Measurements from ENCODE around the gene SSBP3.
"Not testable (repeated sequence)": the region's sequence is repeated elsewhere in the genome, so short reads cannot be mapped to it uniquely, and the experiment has no call there.

SSBP3 gene

DNA sequence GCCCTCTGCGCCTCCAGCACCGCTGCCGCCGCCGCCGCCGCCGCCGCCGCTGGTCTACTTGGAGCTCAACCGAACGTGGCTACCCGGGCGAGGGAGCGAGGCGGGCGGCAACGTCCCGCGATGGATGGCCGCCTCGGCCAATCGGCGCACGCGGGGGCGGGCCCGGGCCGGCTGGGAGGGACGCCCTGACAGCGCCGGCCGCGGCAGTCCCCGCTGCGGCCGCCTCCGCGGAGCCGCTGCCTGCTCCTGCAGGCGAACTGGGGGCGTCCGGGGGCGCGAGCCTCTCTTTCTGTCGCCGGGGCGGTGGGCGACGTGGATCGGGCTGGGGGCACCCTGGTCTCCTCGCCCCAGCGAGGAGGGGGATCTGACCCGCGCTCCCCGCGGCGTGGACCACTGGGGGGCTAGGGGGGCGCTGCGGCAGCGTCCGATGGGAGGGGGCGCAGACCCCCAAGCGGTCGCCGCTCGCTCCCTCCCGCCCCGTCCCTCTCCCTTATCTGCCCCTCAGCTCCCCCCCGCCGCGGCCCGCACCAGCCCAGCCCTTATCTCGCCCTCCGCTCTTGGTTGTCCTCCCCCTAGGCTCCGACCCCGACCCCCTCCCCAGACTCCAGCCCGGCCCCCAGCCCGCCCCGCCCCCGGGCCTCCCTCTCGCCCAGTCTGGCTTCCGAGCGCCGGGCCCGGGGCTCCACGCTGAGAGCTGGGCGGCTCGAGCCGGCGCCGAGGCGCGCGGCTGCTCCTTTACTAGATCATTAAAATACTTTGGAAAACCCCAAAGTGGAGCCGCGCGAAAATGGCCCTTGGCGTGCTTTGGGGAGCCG is at the start of gene SSBP3:
Gene SSBP3, minus strand, starts transcription at position 56 of the 815 bp plus-strand sequence.
- no peak for DNase-seq

GRCh38 chr1:54453509-54453908 is 47.3 kb upstream of the SSBP3 start:
- DNase-seq = no peak

DNA sequence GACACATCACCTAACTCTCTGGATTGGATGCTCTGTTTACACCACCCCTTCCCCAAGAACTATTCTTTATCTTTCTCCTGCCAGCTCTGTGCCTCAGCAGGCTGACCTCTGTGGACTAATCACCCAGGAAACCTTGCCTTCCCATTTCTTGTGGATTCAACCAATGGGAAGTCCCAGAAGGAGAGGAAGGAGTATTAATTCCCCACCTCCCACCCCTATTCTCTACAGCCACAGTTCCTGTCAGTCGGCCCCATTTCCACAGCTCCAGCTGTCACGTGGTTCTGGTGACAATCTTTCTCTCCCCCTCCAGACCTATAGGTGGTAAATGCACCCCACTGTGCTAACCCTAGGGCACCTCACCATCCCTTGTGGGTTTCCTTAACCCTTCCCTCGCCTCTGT is 46.8 kb upstream of the SSBP3 start:
- no peak for DNase-seq

GRCh38 chr1:54449431-54449830 is 43.2 kb upstream of the SSBP3 start:
- DNase-seq = not testable (repeated sequence)

- not testable (repeated sequence) for DNase-seq
These were observed 42.6 kb upstream of the SSBP3 start for GRCh38 chr1:54448801-54449200.

DNA sequence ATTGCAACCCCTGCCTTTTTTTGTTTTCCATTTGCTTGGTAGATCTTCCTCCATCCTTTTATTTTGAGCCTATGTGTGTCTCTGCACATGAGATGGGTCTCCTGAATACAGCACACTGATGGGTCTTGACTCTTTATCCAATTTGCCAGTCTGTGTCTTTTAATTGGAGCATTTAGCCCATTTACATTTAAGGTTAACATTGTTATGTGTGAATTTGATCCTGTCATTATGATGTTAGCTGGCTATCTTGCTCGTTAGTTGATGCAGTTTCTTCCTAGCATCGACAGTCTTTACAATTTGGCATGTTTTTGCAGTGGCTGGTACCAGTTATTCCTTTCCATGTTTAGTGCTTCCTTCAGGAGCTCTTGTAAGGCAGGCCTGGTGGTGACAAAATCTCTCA is 40.9 kb upstream of the SSBP3 start:
- DNase-seq = not testable (repeated sequence)

- no peak for DNase-seq
These were observed 36.0 kb upstream of the SSBP3 start for GRCh38 chr1:54442185-54442584.

GRCh38 chr1:54439550-54440223 is 33.5 kb upstream of the SSBP3 start:
- no peak for DNase-seq

DNA sequence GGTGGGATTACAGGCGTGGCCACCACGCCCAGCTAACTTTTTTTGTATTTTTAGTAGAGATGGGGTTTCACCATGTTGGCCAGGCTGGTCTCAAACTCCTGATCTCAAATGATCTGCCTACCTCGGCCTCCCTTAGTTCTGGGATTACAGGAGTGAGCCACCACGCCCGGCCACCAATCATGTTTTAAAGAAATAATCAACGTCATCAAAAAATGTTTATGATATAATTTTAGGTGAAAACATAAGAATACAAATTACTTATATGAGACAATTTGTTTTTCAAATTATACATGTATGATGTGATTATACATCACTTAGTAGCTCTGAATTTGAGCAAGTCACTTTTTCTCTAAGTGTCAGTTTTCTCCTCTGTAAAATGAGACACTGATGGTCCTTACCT is 31.6 kb upstream of the SSBP3 start:
- no peak for DNase-seq

GRCh38 chr1:54436826-54437225 is 30.6 kb upstream of the SSBP3 start:
- DNase-seq = no peak

DNA sequence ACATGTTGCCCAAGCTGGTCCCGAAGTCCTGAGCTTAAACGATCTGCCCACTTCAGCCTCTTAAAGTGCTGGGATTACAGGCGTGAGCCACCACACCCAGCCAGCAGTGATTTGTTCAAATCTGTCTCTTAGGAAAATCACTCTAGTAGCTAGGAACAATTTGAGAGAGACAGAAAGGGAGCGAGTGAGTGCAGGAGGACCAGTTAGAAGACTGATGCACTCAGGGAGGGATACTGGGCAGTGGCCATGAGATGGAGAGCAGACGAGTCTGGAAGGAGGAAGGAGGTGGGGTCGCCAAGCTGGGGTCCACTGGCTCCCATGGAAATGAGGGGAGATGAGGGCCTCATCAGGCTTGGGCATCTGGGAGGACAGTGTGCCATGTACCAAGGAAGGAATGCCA is 23.6 kb upstream of the SSBP3 start:
- DNase-seq = no peak

GRCh38 chr1:54428837-54429518 is 22.8 kb upstream of the SSBP3 start:
- no peak for DNase-seq

- no peak for DNase-seq
These were observed 19.0 kb upstream of the SSBP3 start for GRCh38 chr1:54425152-54425584.

DNA sequence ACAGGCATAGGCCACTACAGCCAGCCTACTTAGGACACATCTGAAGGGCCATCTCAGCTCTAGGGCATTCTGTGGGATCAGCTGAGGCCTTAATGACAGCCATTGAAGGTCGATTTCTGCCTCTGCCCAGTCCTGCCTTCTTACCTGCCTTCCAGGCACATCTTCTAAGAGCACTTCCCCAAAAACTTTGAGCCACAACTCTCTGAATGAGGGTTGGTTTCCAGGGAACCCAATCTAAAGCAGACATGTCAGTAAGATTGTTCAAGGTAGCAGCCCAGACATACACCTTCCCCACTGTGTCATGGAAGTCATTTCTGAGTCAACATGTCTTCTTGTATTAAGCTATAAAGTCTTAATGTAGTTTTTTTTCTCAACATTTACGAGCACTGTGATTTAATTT is 18.2 kb upstream of the SSBP3 start:
- no peak for DNase-seq

GRCh38 chr1:54421101-54421504 is 14.9 kb upstream of the SSBP3 start:
- no peak for DNase-seq

DNA sequence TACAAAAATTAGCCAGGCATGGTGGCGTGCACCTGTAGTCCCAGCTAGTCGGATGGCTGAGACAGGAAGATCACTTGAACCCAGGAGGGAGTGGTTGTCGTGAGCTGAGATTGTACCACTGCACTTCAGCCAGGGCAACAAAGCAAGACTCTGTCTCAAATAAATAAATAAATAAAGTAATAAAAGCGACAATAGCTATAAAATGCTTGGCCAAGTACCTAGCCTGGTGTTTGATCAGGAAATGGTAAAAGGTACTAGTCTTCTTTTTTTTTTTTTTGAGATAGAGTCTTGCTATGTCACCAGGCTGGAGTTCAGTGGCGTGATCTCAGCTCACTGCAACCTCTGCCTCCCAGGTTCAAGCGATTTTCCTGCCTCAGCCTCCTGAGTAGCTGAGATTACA is 12.4 kb upstream of the SSBP3 start:
- not testable (repeated sequence) for DNase-seq

GRCh38 chr1:54417123-54417522 is 10.9 kb upstream of the SSBP3 start:
- DNase-seq = no peak

GRCh38 chr1:54416435-54416834 is 10.2 kb upstream of the SSBP3 start:
- no peak for DNase-seq

DNA sequence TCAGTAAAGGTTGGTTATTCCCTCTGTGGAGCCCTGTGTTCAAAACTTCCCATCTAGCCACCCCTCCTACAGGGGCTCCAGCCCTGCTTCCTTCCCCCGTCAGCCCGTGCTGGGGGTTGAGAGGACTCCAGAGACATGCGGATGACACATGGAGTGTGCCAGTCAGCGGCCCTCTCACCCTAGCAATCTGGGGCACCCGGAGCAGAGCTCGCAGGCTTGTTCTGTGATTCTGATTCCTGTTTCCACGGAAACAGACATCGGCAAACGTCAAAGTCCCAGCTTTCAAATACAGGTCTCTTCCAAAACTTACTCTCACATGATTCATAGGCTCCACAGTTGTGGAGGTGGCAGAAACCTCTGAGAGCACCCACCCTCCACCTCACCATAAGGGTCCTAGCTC is 9.8 kb upstream of the SSBP3 start:
- no peak for DNase-seq

GRCh38 chr1:54415533-54415932 is 9.3 kb upstream of the SSBP3 start:
- DNase-seq = no peak

DNA sequence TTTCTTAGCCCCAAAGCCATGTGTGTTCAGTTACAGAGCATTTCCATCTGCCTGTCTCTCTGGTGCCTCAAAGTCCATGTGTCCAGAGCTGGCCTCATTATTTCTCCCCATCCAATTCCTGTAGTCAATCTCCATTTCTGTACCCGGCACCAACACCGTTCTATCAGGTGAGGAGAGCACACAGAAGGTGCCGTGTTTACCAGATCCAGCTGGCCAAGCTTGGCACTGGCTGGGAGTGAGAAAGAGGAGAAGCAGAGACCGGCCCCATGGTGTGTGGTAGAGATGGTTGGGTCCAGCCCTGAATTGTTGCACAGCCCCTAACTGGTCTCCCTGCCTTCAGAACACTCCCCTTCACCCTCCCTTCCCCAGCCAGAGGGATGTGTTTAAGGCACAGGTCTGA is 7.5 kb upstream of the SSBP3 start:
- no peak for DNase-seq

DNA sequence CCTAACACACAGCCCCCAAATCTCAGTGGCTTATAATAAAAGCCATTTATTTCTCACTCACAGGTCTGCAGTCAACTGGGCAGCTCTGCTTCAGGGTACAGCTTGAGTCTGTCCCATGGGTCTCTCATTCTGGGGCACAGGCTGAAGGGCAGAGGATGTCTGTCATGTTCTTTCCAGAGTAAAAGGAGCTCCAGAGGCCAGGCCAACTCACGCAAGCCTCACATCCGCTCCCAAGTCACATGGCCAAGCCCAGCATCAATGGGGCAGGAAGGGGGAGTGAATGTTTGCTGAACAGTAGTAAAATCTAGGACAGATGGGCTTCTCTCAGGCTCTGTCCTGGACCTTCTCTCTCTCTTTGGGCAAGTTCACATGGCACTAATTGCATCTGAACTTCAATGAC is 7.1 kb upstream of the SSBP3 start:
- no peak for DNase-seq

- DNase-seq = no peak
These were observed 4.2 kb upstream of the SSBP3 start for GRCh38 chr1:54410359-54410758.
